Measurements from ENCODE around the gene H2AZ1. TPM values are rescaled to one million over a fixed set of nuclear protein-coding genes. Genes with fewer than 3 reads are reported as not detected.
"Not testable (repeated sequence)": the region's sequence is repeated elsewhere in the genome, so short reads cannot be mapped to it uniquely, and the experiment has no call there.

The H2AZ1 gene
- polyA plus RNA-seq (ENCODE audit: insufficient read length), result 153 TPM

GRCh38 chr4:99949999-99950912 is at the start of gene H2AZ1:
TSS of gene H2AZ1 (minus strand) at chr4:99950275. CDS start at chr4:99950170, 105 bp downstream.
- peak; percentile 97 for DNase-seq

GRCh38 chr4:99998062-99998867 is 48.2 kb upstream of the H2AZ1 start:
- peak; percentile 5 for DNase-seq

DNA sequence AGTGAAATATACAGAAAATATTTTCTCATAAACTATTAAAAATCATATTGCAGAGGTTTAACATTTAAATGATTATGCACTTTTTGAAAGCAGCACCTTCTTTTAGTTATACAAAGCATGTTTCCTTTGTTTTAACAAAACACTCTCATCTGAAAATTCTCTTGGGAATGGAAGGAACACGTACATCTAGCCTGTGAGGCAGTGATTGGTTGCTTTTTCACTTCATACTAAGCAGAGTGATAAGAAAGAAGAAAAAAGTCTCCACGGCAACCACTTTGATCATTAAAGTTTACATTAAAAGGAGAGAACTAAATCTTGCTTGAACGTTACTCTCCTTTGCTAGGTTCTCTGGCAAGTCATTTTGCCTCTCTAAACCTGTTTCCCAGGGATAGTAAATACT is 41.7 kb upstream of the H2AZ1 start:
- DNase-seq, result no peak

GRCh38 chr4:99987681-99988080 is 37.6 kb upstream of the H2AZ1 start:
- no peak for DNase-seq

- no peak for DNase-seq
Observed at GRCh38 chr4:99986792-99987191, 36.7 kb upstream of the H2AZ1 start.

- DNase-seq, result no peak
Observed at GRCh38 chr4:99983289-99983943, 33.3 kb upstream of the H2AZ1 start.

DNA sequence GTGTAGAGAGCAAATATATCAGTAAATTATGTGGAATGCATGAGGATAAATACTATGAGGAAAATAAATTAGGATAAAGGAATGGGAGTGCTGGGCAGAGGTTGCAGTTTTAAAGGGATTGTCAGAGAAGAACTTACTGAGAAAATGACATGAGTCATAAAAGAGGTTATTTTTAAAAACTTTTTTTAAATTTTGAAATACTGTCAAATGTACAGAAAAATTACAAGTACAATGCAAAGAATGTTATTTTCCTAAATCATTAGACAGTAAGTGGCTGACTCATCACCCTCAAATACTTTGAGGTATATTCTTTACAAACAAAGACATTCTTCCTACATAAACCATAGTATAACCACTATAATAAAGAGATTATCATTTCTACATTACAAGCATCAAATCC is 29.8 kb upstream of the H2AZ1 start:
- no peak for DNase-seq

- no peak for DNase-seq
Observed at GRCh38 chr4:99971453-99972111, 21.5 kb upstream of the H2AZ1 start.

DNA sequence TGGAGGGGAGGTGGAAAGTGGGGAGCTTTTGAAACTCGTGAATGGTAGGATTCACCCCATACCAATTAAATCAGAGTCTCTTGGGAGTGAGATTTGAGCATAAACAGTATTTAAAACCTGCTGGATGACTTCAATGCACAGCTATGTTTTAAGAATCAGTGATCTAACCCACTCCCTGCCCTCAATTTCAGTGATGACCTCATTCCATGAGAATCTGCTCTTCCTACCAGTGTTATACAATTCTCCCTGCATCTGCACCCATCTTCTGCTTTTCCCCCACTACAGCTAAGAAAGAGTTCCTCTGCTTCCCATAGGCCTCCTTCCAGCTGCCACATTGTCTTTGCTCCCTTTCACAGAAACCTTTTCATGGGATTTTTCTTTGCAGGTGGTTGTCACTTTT is 18.3 kb upstream of the H2AZ1 start:
- no peak for DNase-seq

DNA sequence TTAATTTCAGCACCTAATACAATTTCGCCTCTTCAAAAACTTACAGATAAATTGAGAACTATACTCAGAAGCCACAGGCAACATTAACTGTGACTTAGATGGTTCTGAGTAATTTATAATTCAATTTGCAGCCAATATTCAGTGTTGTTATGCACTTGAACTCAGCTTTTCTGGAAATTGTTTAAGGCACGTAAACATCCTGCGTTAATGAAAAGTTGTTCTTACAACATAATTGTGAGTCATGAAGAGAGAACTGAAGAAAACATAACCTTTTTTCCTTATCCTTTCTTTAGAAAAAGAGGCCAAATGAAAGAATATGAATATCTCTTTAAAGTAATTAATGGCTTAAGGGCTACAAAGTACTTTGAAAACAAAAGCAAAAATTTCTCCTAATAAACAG is 16.6 kb upstream of the H2AZ1 start:
- no peak for DNase-seq

DNA sequence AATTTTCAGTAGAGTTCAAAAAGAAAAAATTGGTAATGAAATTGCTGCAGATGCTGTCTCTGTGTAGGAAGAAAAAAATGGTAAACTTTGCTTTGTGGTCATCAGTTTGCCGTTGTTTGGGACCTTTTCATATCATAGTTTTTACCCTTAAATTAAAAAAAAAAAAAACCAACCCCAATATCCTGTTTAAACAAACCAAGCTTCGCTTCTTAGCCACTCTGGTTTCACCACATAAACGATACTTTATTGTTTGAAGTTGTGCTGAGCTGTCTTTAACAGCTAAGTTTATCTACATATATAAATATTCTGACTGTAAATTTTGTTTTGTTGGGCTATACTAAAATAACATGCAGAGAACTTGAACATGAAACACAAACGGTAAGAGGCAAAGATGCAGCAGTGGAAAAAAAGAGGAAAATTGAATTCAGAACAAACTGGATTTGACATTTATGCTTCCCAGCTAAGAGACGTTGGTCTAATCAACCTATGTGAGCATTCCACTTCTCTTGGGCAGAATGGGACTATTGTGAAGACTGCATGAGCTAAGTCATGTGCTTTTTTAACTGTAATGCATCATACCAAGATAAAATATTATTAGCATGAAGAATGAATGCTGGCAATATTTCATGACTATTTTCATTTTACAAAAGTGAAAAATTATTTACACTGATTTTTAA is 15.7 kb upstream of the H2AZ1 start:
- DNase-seq, result no peak

DNA sequence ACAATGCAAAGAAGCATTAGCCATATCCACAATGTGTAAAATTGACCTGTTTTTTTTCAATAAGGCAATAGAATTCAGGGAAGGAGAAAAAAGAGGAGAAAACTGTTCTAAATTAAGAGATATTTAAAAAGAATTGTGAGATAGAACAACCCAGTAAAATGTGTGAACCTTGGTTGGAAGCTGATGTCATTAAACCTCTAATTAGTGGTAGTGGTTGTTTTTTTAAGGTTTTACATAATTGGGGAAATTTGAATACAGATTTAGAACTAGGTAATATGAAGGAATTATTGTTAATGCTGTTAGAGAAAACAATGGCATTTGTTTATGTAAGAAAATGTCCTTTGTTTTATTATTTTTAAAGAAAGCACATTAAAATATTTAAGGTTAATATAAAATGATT is 15.1 kb upstream of the H2AZ1 start:
- no peak for DNase-seq

DNA sequence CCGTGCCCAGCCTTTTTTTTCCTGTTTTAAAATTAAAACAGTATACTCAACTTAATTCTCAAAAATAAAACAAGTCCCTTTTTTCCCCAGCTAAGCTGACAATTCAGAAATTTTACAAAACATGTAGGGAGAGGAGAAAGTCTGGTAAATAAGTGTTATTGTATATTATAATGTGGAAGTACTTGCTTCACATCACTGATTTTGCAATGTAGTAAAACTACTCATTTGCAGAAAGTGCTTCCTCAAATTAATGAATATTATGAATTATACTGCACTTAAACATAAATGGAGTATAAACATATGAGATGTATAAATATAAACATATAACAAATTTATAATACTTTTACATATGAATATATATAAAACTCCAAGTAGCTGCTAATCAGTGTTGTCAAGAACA is 11.6 kb upstream of the H2AZ1 start:
- no peak for DNase-seq

DNA sequence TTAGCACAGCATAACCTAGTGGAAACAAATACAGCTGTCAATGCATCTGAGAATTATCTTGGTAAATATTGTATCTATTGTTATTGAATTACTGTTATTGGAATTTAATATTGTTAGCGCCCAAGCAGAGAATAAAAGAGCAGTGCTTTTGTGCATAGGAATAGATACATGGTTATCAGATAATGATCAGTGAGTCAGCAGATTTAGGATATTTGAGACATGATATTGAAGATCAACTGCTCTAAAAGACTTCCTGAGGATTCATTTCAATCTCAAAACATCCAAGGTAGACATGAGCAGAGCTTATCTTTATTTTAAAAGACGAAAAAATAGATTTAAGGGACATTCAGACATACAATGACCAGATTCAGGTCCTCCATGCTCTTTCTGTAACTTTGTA is 10.6 kb upstream of the H2AZ1 start:
- no peak for DNase-seq

DNA sequence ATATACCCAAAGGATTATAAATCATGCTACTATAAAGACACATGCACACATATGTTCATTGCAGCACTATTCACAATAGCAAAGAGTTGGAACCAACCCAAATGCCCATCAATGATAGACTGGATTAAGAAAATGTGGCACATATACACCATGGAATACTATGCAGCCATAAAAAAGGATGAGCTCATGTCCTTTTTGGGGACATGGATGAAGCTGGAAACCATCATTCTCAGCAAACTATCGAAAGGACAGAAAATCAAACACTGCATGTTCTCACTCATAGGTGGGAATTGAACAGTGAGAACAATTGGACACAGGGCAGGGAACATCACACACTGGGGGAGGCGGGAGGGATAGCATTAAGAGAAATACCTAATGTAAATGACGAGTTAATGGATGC is 8.1 kb upstream of the H2AZ1 start:
- not testable (repeated sequence) for DNase-seq

- no peak for DNase-seq
Observed at GRCh38 chr4:99950913-99951254, 809 bp upstream of the H2AZ1 start.

DNA sequence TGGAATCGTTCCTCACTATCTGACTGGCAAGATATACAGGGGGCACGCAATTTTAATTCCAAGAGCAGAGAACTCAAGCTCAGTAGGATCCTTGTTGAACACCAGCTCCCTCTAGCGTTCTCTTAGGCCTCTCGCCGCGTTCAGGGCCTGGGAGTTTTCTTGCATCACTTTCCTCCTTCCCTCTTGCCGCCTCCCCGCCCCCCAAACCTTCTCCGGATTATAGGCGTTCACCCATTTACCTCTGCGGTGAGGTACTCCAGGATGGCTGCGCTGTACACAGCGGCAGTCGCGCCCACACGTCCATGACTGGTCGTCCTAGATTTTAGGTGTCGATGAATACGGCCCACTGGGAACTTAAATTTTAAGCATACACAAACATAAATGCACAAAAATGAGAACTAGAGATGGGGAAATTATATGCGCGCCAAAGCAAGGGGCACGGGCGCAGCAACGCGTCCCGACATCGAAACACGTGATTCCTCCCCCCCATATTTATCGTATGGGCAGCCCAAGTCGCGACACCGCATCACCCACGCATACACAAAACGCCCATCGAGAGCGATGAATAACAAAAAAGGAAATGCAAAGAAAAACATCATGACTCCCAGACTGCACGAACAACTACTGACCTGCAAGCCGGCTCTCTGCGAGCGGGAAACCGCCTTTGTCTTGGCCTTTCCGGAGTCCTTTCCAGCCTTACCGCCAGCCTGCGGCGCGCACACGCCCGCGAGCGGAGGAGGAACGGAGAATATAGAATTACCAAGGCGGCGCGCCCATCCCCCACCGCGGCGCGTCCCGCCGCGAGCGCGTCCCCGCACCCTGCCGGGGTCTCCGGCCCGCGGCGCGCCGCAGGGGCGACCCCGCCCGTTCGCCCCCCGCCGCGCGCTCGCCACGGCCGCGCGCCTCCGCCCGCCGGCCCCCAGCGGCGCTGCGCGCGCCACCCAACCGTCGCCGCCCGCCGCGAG is 759 bp downstream of the H2AZ1 start:
- peak; percentile 89 for DNase-seq

DNA sequence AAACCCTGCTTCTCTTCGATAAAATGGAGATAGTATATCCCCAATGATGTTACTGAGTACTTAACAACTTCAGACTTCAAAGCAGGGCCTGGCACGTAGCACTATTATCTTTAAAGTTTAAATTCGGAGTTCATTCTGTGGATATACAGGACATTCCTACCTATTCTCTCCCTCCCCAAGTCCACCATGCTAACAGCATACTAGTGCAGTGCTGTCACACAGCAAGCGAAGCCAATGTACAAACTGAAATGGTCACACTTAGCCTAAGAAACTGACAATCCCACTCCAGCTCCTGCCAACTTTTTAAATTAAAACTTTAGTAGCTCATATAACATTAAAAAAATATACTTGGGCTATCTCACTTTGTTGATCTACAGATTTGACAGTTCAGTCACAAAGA is 2.5 kb downstream of the H2AZ1 start:
- DNase-seq, result no peak

DNA sequence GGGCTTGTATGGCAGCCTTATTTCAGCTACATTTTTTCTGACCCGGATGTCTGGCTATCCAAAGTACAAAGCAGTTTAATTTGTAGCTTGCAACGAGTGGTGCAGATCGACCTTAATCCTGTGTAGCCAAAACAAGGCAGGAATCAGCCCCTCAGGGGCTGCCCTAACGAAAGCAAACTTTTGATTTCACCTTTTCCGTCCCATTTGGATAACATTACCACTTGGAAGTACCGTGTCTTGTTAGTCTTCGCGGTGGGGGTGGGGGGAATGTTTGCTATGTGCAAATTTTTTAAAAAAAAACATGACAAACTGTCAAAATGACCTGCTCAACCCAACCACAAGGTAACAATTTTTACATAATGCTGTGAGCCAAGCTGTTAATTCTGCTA is 2.9 kb downstream of the H2AZ1 start:
- DNase-seq, result no peak

DNA sequence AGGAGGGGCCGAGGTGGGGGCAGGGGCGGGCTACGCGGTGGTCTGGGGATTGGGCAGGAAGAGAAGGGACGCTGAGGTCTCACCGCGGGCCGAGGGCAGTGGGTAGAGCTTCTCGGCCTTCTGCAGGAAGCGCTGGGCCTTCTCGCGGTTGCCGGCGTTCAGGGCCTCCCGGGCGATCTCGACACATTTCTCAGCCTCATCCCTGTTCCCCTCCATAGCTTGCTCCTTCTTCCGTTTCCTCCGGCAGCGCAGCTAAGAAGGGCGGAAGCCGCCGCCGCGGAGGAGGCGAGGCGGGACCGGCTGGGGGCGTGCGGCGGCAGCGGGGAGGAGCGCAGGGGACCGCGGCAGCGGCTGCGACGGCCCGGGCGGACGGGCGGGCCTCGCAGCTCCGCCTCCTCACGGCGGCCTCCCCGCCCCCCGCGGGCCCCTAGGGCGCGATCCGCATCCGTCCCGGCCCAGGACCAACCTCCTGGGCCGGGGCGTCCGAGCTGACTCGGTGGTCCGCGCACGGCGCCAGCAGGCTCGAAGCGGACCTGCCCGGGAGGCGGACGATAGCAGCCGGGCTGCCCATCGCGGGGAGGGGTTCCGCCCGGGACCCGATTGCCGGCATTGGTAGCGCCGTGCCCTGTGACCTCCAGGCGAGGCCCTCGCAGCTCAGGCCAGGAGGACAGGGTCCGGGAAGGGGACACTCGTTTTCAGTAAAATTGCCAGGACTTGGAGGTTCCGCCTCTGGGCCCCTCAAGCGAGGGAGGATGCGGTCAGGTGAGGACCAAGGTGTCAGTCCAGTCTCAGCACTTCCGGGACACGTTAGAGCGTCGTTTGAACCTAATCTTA is 3.5 kb downstream of the H2AZ1 start, which contains the start of gene DNAJB14:
DNAJB14 (minus strand) TSS at position 263 of the 834 bp plus-strand sequence; CDS start at position 216, 47 bp downstream.
- peak; percentile 82 for DNase-seq
